Sigmoid colon (tissue), 7 donors: ENCODE results near the gene REG1A. TPM values are rescaled to one million over a fixed set of nuclear protein-coding genes. Genes with fewer than 3 reads are reported as not detected.

Source experiments
- DNase-seq: peaks from one replicate; pipeline ENCODE4 v3.0.0-alpha.2; 2019
- H3K27ac ChIP-seq, 4 donors: fragments of 200-600 bp; sonication (generic); one replicate each; pipeline ENCODE4 v1.5.1; 2016 to 2019; ENCODE audit warnings: mild to moderate bottlenecking in 1 of 4
- H3K27me3 ChIP-seq, 3 donors: fragments of 200-600 bp; sonication (generic); one replicate each; pipeline ENCODE4 v1.5.1; 2019; ENCODE audit warnings: mild to moderate bottlenecking in 1 of 3
- H3K36me3 ChIP-seq, 4 donors: fragments of 200-600 bp; sonication (generic); one replicate each; pipeline ENCODE4 v1.5.1; 2016 to 2019
- H3K4me1 ChIP-seq, 4 donors: fragments of 200-600 bp; sonication (generic); one replicate each; pipeline ENCODE4 v1.5.1; 2017 to 2019
- H3K4me3 ChIP-seq, 4 donors: fragments of 200-600 bp; sonication (generic); one replicate each; pipeline ENCODE4 v1.5.1; 2017 to 2019; ENCODE audit warnings: mild to moderate bottlenecking in 2 of 4, moderate library complexity in 1 of 4
- H3K9me3 ChIP-seq, 4 donors: fragments of 200-600 bp in 3 of 4; sonication (generic) in 3 of 4; one replicate each; pipeline versions ENCODE4 v1.5.1 to v1.6.1; 2013 to 2019
- EP300 ChIP-seq, 4 donors: sonication (generic); formaldehyde crosslinking; IDR thresholded peaks; one replicate each; pipeline ENCODE4 v1.6.1; 2017; ENCODE audit warnings: antibody characterized with exemption in 4 of 4
- POLR2A ChIP-seq, 2 donors: fragments of 450-650 bp; IDR thresholded peaks; one replicate each; pipeline ENCODE4 v1.6.1; 2016; ENCODE audit warnings: antibody characterized with exemption in 2 of 2, mild to moderate bottlenecking in 2 of 2, moderate library complexity in 2 of 2
- POLR2AphosphoS5 ChIP-seq, 4 donors: sonication (generic); formaldehyde crosslinking; IDR thresholded peaks; one replicate each; pipeline ENCODE4 v1.6.1; 2017; ENCODE audit warnings: antibody characterized with exemption in 4 of 4
- WGBS, 2 donors: extraction: QIAGEN DNeasy Blood & Tissue Kit; methylation state at CpG; one replicate each; pipeline ENCODE4 v1.1.7; 2013; 5-methylcytosine and 5-hydroxymethylcytosine counted together
- intact Hi-C: fragments of 100-400 bp; cut with DNase I; formaldehyde crosslinking; loops from one replicate; pipeline ENCODE4 v1.15.1; 2023
- polyA plus RNA-seq, 3 donors: library from polyadenylated mRNA; stranded (reverse); fragments of 200-250 nt; gene quantifications; one replicate each; pipeline ENCODE4 v1.2.3, GENCODE V29; 2013
- total RNA-seq, 4 donors: library from RNA; depleted of rRNA; stranded (reverse); fragments of >200 nt; gene quantifications; one replicate each; pipeline ENCODE4 v1.1.0, GENCODE V29; 2016
- TF ChIP-seq, protein P1 (sequence below), 4 experiments: fragments of 450-650 bp in 3 of 4; fragments of 200-600 bp in 1 of 4; IDR thresholded peaks; one replicate each; pipeline ENCODE4 v1.5.1; 2016 to 2019; ENCODE audit warnings: antibody characterized with exemption in 4 of 4, mild to moderate bottlenecking in 3 of 4, moderate library complexity in 2 of 4
- donor health status: healthy with polysubstance abuse.
- donor health status: Bipolar disorder and iron deficiency.
- donor health status: healthy.

REG1A gene
- total and polyA plus RNA-seq, 7 donors: 10.9 to 1,672 (median 44.4) TPM; not detected in 4

DNA sequence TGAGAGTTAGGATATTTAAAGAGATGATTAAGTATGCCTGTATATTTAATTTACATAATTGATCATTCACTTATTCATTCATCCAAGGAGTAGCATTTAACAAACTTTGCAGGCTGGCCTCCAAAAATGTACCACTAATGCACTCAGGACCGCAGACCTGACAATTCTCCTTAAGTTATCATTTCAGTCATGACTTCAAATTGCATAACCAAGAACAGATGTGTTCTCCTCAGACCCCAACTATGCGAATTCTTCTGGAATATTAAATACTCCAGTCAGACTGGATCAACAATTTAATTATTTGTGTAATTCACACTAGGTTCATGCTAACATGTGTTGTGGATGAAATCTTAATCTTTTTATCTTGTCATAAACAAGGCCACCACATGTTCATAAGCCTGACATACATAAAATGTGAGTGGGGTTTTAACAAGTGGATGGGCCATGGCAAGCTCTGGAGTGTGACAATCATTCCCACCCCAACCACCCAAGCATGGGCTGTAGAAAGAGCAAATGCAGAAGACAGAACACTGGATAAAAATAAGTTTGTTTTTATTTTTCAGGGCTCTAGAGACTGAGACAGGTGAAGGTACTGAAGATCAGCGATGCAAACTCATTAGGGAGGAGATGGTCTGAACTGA lies 35.7 kb upstream of the REG1A start:
- no peak for DNase-seq
- Histone ChIP-seq H3K9me3 (no peaks in the 10 kb centered on the region), H3K27me3 (no peaks in the 10 kb centered on the region), H3K27ac (no peak overlapping the region), H3K36me3 (no peaks in the 10 kb centered on the region), H3K4me3 (no peak overlapping the region), H3K4me1 (no peaks in the 10 kb centered on the region)
- TF ChIP-seq POLR2A (IDR thresholded peaks at IDR 0.05): no peak
- TF ChIP-seq POLR2AphosphoS5 (IDR thresholded peaks at IDR 0.05): no peak
- TF ChIP-seq, protein P1, sequence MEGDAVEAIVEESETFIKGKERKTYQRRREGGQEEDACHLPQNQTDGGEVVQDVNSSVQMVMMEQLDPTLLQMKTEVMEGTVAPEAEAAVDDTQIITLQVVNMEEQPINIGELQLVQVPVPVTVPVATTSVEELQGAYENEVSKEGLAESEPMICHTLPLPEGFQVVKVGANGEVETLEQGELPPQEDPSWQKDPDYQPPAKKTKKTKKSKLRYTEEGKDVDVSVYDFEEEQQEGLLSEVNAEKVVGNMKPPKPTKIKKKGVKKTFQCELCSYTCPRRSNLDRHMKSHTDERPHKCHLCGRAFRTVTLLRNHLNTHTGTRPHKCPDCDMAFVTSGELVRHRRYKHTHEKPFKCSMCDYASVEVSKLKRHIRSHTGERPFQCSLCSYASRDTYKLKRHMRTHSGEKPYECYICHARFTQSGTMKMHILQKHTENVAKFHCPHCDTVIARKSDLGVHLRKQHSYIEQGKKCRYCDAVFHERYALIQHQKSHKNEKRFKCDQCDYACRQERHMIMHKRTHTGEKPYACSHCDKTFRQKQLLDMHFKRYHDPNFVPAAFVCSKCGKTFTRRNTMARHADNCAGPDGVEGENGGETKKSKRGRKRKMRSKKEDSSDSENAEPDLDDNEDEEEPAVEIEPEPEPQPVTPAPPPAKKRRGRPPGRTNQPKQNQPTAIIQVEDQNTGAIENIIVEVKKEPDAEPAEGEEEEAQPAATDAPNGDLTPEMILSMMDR (IDR thresholded peaks at IDR 0.05): no peak
- TF ChIP-seq EP300 (IDR thresholded peaks at IDR 0.05): no peak
- WGBS, 2 donors: 81 to 90% methylated on average over 3 of the region's 3 CpGs
- intact Hi-C loops: no loop called here

DNA sequence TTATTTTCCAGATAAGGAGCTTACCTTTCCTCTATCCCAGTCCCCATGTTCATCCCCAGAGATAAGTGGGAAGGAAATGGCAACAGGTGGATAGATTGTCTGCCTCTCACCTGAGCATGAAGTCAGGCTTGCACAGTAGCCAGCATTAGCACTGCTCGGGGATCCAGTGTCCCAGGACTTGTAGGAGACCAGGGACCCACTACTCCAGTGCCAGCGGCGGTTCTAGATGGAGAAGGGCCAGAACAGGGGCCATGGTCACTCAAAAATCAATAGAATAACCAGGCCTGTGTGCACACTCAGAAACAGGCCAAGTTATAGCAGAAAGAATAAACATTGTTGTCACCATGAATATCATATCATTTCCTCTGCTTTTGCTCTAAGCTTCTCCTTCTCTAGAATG lies 34.9 kb upstream of the REG1A start:
- Histone ChIP-seq H3K4me3 (no peak overlapping the region), H3K27ac (no peak overlapping the region), H3K36me3 (no peaks in the 10 kb centered on the region), H3K4me1 (no peaks in the 10 kb centered on the region), H3K27me3 (no peaks in the 10 kb centered on the region), H3K9me3 (no peaks in the 10 kb centered on the region)
- 89% methylated on average over 3 of the region's 3 CpGs for WGBS, 2 donors
- intact Hi-C loops: no loop called here
- TF ChIP-seq, protein P1 (IDR thresholded peaks at IDR 0.05): no peak
- no peak for TF ChIP-seq EP300 (IDR thresholded peaks at IDR 0.05)
- TF ChIP-seq POLR2AphosphoS5 (IDR thresholded peaks at IDR 0.05): no peak
- no peak for TF ChIP-seq POLR2A (IDR thresholded peaks at IDR 0.05)
- DNase-seq: no peak

DNA sequence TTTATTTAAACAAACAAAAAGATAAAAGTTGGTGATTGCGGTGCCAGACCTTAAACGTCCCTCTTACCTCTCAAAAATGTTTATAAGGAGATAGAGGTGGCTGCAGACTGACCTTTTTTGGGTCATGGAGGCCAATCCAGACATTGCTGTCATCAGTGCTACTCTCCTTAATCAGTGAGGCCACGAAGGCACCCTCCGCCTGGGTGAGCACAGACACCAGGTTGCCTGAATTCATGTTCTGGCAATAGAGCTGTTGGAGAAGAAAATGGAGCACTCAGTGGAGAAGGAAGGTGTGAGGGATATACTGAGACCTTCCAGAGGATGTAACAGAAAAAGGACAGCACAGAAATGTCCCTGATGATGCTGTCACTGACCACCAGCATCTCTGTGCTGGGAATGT lies 34.0 kb upstream of the REG1A start:
- Histone ChIP-seq H3K4me3 (no peak overlapping the region), H3K36me3 (no peaks in the 10 kb centered on the region), H3K4me1 (no peaks in the 10 kb centered on the region), H3K27me3 (no peaks in the 10 kb centered on the region), H3K27ac (no peak overlapping the region), H3K9me3 (no peaks in the 10 kb centered on the region)
- 51 to 70% methylated on average over 4 of the region's 4 CpGs for WGBS, 2 donors
- TF ChIP-seq POLR2A (IDR thresholded peaks at IDR 0.05) (no peak), POLR2AphosphoS5 (IDR thresholded peaks at IDR 0.05) (no peak), EP300 (IDR thresholded peaks at IDR 0.05) (no peak)
- TF ChIP-seq, protein P1 (IDR thresholded peaks at IDR 0.05): no peak
- intact Hi-C loops: no loop called here
- DNase-seq: no peak

DNA sequence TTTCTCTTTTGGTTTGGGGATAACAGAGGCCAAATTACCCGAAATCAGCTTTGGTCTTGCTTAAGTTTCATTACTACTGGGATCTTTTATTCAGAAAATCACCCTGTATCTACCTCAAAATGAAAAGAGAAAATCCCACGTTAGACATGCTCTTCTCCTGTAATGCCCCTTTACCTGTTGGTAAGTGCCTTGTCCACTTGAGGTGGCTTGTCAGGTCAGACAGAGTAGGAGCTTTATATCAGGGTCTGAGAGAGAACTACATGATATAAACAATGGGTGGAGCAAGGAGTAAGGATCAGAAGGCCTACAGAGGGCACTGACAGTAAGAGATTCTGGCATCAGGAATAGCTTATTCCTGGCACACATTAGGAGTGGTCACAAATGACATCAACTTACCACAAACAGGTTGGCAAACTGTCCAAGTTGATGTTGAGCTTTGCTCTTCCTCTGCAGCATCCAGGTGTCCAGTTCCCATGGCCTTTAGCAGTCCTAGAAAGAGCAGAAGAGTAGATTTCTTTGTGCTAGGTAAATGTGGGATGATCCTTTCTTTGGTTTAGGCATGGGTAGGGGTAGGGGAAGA lies 32.4 kb upstream of the REG1A start, which contains the start of gene REG1B:
Gene REG1B (minus strand): TSS at position 209 of the 580 bp plus-strand sequence. CDS start 381 bp downstream, outside the sequence.
- H3K27me3 ChIP-seq: no peaks in the 10 kb centered on the region

More for the DNA sequence above, 32.4 kb upstream of the REG1A start, which contains the start of gene REG1B:
- Histone ChIP-seq H3K36me3 (no peaks in the 10 kb centered on the region), H3K4me1 (no peaks in the 10 kb centered on the region), H3K4me3 (no peak within 1 kb of the TSS), H3K9me3 (no peaks in the 10 kb centered on the region), H3K27ac (no peak within 1 kb of the TSS)
- TF ChIP-seq POLR2AphosphoS5 (IDR thresholded peaks at IDR 0.05): no peak
- TF ChIP-seq, protein P1 (IDR thresholded peaks at IDR 0.05): no peak
- intact Hi-C loops: no loop called here
- no peak for DNase-seq
- 87 to 88% methylated on average over 2 of the region's 2 CpGs for WGBS, 2 donors
